HG03469 (cell line): Measurements from ENCODE around the gene SPATA2.

ENCODE experiments used
- ATAC-seq: cut with Tn5 transposase; IDR thresholded peaks from one replicate; pipeline ENCODE4 v1.9.1; 2021; ENCODE audit warnings: mild to moderate bottlenecking, moderate library complexity, moderate number of reproducible peaks; ENCODE audit not compliant: unreplicated experiment

Gene SPATA2

DNA sequence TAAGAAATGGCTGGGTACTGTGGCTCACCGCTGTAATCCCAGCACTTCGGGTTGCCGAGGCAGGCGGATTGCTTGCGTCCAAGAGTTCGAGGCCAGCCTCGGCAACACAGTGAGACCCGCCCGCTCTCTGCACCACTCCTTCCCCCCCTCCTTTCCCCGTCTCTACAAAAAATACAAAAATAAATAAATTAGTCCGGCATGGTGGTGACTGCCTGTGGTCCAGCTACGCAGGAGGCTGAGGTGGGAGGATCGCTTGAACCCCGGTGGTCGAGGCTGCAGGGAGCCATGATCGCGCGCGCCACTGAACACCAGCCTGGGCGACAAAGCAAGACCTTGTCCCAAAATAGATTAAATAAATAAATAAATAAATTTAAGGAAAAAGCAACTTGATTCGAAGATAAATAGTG is 20.4 kb upstream of the SPATA2 start:
- ATAC-seq, result no peak

GRCh38 chr20:49929142-49929494 is 13.8 kb upstream of the SPATA2 start:
- ATAC-seq, result no peak

DNA sequence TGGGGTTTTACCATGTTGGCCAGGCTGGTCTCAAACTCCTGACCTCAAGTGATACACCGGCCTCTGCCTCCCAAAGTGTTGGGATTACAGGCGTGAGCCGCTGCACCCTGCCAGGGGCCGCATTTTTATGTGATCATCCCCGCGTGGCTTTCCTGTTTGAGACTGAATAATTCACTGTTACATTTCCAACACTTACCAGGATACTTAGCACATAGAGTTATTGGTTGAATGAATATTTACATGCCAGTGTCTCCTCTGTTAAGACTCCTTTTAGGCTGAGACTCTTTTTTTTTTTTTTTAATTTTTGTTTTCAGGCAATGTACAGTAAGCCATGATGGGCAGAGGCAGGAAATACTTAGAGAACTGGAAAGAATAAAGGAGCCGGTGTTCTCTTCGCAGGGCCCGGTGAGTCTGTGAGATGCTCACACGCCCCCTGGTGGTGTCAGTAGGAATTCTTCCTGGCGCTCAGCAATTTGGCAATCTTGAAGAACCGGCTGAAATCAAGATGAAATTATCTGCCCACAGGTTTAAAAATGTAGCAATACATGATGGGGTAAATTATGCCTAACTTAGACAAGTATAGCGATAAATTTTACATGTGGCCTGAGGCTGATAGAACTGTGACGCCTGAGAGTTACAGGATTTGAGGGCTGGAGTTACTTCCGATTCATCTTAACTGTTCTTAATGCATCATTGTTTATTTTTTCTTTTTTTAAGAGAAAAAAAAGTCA is 13.2 kb upstream of the SPATA2 start:
- ATAC-seq, result no peak

GRCh38 chr20:49925901-49926454 is 10.6 kb upstream of the SPATA2 start:
- ATAC-seq, result no peak

- ATAC-seq, result no peak
Measured at GRCh38 chr20:49924247-49924646, 8.9 kb upstream of the SPATA2 start.

DNA sequence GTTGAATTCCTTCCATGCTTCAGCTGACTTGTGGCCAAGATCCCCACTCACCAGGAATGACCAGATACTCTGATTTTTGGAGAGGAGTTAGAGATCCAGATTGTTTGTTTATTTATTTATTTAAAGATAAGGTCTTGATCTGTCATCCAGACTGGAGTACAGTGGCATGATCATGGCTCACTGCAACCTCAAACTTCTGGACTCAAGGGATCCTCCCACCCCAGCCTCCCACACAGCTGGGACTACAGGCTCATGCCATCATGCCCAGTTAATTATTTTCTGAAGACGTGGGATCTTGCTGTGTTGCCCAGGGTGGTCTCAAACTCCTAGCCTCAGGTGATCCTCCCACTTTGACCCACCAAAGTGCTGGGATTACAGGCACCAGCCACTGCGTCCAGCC is 4.1 kb upstream of the SPATA2 start:
- no peak for ATAC-seq

DNA sequence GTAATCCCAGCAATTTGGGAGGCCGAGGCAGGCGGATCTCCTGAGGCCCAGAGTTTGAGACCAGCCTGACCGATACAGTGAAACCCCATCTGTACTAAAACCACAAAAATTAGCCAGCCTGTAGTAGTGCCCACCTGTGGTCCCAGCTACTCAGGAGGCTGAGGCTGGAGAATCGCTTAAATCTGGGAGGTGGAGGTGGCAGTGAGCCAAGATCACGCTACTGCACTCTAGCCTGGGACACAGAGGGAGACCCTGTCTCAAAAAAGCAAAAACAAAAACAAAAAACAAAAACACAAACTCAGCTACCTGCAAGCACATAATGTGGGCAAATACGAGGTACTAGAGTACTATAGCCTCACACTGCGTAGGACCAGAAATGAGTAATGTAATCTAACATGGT is 3.7 kb upstream of the SPATA2 start:
- no peak for ATAC-seq

GRCh38 chr20:49918446-49918845 is 3.1 kb upstream of the SPATA2 start:
- ATAC-seq, result no peak

- no peak for ATAC-seq
Measured at GRCh38 chr20:49916146-49917002, 1.0 kb upstream of the SPATA2 start.

DNA sequence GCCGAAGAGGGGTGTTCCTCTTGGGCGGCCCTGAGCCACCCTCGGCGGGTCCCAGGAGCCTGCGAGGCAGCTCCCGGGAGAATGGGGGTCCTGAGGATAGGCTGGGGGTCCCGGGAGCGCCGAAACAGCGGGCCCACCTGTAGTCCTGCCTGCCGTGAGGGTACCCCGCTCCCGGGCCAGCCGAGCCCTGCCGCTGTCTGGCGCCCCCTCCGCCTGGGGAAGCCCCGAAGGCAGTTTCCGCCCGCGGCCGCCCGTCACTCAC is 280 bp downstream of the SPATA2 start:
- ATAC-seq, result no peak

DNA sequence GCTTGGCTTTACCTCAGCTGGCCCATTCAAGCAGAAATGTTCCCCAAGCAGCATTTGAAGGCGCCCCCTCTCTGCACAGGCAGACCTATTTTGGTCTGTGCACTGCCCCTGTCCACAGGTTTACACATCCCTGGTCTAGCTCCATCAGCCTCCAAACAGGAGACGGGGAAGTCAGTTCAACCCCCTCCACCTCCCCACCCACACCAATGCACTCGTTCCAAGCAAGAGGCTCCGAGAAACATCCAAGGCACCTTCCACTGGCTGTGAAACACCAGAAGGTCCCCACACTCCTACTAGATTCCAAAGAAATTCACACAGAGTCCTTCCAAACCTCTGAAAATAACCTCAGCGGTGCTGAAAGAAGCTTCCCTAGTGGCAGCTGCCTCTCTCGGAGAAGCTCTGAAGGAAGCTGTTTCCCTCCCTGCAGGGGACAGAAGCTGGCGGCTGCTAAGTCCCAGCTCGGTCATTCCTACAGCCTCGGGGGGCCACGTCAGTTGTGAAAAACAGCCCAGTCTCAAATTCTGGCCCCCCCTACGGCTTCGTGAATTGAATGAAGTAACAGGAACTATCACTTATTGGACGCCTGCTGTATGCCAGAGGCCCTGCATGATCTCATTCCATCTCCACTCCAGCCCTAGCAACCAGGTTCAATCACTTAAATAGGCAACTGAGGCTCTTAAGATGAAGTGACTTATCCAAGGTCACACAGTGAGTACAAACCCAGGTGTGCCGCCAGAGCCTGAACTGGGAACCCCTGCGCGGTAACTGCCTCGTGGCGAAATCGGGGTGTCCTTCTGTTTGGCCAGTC is 815 bp downstream of the SPATA2 start:
- ATAC-seq, result no peak

DNA sequence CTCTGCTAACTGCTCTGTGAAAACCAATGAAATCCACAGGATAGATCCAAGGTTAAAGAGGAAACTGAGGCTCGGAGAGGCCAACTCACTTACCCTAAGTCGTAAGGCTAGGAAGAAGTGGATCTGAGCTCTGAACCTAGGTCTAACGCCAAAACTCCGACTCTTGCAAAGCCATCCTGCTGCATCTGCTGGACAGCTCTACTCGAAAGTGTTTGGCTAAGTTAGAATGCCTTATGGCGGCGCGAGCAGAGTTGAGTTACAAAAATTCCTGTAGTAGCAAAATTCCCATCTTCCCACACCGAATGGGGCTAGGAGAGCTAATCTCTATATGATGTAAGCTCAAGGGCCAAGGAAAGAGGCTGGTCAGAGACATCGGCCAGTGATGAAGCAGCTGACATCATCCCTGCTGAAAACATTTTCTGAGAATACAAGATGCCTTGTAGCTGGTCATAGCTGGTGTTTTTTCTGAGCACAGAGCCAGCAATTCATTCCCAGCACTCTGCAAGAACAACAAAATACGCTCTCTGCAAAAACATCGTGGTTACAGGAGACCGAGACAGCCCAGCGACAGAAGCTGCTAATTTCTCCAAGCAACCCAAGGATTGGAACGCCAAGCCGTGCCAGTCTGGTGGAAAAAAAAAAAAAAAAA is 1.8 kb downstream of the SPATA2 start:
- ATAC-seq, result no peak

GRCh38 chr20:49910340-49910706 is 5.0 kb downstream of the SPATA2 start:
- ATAC-seq, result no peak

DNA sequence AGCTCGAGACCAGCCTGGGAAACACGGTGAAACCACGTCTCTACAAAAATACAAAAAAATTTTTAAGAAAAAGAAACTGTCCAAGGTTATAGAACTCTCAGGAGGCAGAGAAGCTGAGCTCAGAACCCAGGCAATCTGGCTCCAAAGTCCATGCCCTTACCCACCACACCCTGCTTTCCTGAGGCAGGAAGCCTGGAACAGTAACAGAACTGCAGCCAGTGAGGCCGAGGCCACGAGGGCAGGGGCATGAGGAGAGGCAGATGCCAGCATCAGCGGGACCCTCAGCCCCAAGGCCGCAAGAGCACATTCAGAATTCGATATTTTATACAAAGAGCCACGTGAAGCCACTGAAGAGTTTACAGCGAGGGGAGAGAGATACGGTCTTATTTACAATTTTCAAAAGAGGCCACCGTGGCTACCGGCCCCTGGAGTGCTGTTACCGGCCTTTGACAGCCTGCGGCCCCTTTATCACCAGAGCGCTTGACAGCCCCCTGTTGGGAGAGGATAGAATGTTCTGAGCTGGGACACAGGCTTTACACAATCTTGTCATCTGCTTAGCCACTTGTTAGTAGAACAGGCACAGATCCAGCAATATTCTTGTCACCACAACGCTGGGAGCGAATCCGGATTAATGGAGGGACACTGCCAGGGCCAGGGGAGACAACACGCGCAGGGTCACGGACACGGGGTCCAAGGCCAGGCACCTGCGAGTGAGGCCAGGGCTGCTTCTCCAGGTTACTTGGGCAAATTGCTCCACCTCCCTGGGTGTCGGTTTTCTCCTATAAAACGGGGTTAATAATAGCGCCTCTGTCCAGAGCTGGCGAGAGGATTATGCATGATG is 5.6 kb downstream of the SPATA2 start:
- ATAC-seq, result no peak

- ATAC-seq, result no peak
Measured at GRCh38 chr20:49908258-49908565, 7.1 kb downstream of the SPATA2 start.

GRCh38 chr20:49907405-49908257 is 7.7 kb downstream of the SPATA2 start:
- no peak for ATAC-seq

DNA sequence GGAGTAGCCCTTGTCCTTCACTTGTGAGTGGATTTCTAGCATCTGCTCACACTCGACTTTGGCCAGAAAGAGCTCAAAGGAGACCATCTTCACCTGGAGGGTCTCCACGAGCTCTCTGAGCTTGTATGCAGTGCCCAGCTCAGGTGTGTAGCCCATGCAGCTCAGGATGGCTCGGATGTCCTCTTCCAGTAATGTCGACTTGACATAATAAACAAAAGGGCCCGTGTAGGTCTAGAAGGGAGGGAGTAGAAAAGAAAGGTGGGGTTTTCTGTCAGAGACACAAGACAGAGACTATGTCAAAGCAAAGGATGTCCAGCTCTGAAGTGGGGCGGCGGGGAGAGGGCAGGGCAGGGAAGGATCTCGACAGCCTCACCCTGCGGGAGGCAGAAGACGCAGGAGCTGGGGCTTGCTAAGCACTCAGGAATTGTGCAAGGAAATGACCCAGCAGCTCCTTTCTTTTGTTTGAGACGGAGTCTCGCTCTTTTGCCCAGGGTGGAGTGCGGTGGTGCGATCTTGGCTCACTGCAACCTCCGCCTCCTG is 8.6 kb downstream of the SPATA2 start:
- ATAC-seq, result no peak

DNA sequence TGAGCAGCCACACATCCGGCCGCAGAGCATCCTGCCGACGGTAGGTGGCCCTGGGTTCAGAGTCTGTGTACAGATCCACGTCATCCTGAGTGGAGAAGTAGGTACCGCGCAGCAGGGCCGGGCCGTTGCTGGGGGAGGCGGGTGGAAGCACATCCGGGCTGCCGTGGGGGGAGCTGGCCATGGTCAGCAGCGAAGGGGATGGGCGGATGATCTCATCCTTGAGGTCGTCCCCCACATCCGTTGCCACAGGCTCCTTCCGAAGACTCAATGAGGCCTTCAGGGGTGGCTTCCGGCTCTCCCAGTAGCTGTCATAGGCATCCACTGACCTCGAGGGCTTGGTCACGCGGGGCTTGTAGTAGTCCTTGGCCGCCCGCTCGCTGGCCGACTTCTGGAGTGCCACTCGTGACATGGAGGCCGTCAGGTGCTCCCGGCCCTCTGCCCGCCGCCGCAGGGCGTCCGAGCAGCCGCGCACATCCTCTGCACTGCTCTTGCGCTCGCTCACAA is 9.2 kb downstream of the SPATA2 start:
- no peak for ATAC-seq
